GM12891 (cell line): ENCODE data around the gene CIITA.

Source experiments
- DNase-seq: peaks from one replicate; pipeline ENCODE4 v3.0.0; 2011; ENCODE audit warnings: low spot score; ENCODE audit not compliant: insufficient read length
- FAIRE-seq: peaks from 2 replicates; lab custom pipeline; 2011; peaks lifted over from hg19 to GRCh38; lab: Jason Lieb, UNC
- PAX5 ChIP-seq: IDR thresholded peaks from 2 replicates; pipeline ENCODE4 v1.6.1; 2011; ENCODE audit warnings: low read length, moderate library complexity, mild to moderate bottlenecking; ENCODE audit not compliant: insufficient read depth, severe bottlenecking
- POLR2A ChIP-seq: IDR thresholded peaks from 2 replicates; pipeline ENCODE4 v1.6.1; 2011; ENCODE audit warnings: low read depth, low read length, control low read depth
- POLR2AphosphoS5 ChIP-seq: IDR thresholded peaks from 2 replicates; pipeline ENCODE4 v1.6.1; 2011; ENCODE audit warnings: low read depth, low read length, control low read depth
- POU2F2 ChIP-seq: IDR thresholded peaks from 2 replicates; pipeline ENCODE4 v1.6.1; 2011; ENCODE audit warnings: low read depth, mild to moderate bottlenecking, control low read depth, low read length, moderate library complexity
- SPI1 ChIP-seq: IDR thresholded peaks from 2 replicates; pipeline ENCODE4 v1.6.1; 2011; ENCODE audit warnings: low read depth, low read length, control low read depth
- TAF1 ChIP-seq: IDR thresholded peaks from 2 replicates; pipeline ENCODE4 v1.6.1; 2011; ENCODE audit warnings: low read depth, low read length, control low read depth

The CIITA gene

DNA sequence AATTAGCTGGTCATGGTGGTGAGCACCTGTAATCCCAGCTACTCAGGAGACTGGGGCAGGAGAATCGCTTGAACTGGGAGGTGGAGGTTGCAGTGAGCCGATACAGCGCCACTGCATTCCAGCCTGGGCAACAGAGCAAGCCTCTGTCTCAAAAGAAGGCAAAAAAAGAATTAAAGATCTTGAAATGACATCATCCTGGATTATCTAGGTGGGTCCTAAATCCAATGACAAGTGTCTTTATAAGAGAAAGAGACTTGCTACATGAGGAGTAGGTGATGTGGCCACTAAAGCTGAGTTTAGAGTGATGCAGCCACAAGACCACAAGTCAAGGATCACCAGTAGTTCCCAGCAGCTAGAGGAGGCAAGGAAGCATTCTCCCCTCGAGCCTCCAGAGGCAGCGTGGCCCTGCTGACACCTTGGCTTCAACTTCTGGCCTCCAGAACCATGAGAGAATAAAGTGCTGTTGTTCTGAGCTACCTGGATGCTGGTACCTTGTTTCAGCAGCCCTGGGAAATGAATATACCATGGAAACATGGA, 15.8 kb downstream of the CIITA start:
- TF ChIP-seq SPI1, result no peak
- TF ChIP-seq PAX5, result no peak
- TF ChIP-seq POLR2AphosphoS5, result no peak
- TF ChIP-seq POU2F2, result no peak
- TF ChIP-seq TAF1, result no peak
- no peak for TF ChIP-seq POLR2A
- DNase-seq (no peak), FAIRE-seq (peak; percentile 23)

GRCh38 chr16:10895053-10895946, 18.3 kb downstream of the CIITA start:
- FAIRE-seq (peak; percentile 33), DNase-seq (no peak)
- TF ChIP-seq POU2F2 (no peak), PAX5 (no peak), TAF1 (no peak), SPI1 (no peak), POLR2A (no peak), POLR2AphosphoS5 (no peak)

DNA sequence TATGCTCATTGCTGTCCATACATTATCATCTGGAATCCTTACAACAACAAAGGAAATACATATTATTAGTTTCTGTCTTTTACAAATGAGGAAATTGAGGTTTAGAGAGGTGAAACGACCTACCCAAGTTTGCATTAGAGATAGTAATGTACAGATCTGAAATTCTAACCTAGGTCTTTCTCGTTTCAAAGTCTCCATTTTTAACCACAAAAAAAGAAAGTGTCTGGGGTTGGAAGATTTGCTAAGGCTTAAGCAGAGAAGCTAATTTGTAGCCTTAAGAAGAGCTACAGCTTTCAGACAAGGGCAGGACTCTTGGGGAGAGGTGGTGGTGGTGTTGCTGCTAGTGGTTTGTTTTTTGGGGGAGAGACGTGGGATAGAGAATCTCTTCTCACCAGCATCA, 19.2 kb downstream of the CIITA start:
- DNase-seq (no peak), FAIRE-seq (no peak)
- TF ChIP-seq POLR2AphosphoS5 (no peak), POU2F2 (no peak), PAX5 (no peak), TAF1 (no peak), POLR2A (no peak), SPI1 (no peak)

- no peak for DNase-seq
- no peak for TF ChIP-seq POLR2AphosphoS5
- peak; percentile 75 for TF ChIP-seq SPI1
- peak; percentile 56 for FAIRE-seq
Observed at GRCh38 chr16:10896723-10897122, 19.7 kb downstream of the CIITA start.

DNA sequence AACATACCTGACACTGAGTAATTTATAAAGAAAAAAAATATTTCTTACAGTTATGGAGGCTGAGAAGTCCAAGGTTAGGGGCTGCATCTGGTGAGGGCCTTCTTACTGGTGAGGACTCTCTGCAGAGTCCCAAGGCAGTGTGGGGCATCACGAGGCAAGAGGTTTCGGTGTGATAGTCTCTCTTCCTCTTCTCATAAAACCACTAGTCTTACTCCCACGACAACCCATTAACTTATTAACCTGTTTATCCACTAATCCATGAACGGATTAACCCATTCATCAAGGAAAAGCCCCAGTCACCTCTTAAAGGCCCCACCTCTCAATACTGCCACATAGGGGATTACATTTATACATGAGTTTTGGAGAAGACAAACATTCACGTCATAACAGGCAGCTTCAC, 20.1 kb downstream of the CIITA start:
- FAIRE-seq (peak; percentile 75), DNase-seq (no peak)
- TF ChIP-seq POLR2A (no peak), SPI1 (peak; percentile 89)

DNA sequence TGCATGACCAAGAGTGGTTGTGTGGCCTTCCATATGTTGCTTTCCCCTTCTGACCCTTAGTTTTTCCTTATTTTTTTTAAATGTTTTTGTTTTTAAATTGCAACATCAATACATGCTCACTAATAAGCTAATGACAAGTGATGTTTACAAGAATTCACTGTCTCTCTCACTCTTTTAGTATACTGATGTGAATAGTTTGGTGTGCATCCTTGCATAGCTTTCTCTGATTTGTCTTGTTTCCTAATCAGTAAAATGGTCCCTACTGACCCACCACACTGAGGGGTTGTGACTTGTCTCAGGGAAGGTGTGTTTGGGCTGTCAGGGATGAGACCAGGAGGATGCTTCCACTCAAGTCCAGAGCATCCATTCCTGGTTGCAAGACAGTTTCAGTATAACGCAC, 26.0 kb downstream of the CIITA start:
- no peak for DNase-seq
- TF ChIP-seq POLR2AphosphoS5 (no peak), TAF1 (no peak), POLR2A (no peak), PAX5 (no peak), POU2F2 (no peak), SPI1 (no peak)

GRCh38 chr16:10906482-10906881, 29.5 kb downstream of the CIITA start:
- DNase-seq (no peak), FAIRE-seq (no peak)
- TF ChIP-seq SPI1 (no peak), POLR2A (no peak), TAF1 (no peak), POLR2AphosphoS5 (no peak), POU2F2 (no peak), PAX5 (no peak)

More for the DNA sequence above, 26.0 kb downstream of the CIITA start:
- FAIRE-seq, result no peak

- FAIRE-seq (no peak), DNase-seq (no peak)
- TF ChIP-seq PAX5 (no peak), SPI1 (no peak), POLR2AphosphoS5 (no peak), TAF1 (no peak), POLR2A (no peak), POU2F2 (no peak)
Observed at GRCh38 chr16:10906914-10907756, 30.1 kb downstream of the CIITA start.

- no peak for FAIRE-seq
- TF ChIP-seq TAF1 (no peak), PAX5 (no peak), POLR2AphosphoS5 (no peak), POLR2A (no peak)
- no peak for DNase-seq
Observed at GRCh38 chr16:10907757-10908045, 30.7 kb downstream of the CIITA start.

DNA sequence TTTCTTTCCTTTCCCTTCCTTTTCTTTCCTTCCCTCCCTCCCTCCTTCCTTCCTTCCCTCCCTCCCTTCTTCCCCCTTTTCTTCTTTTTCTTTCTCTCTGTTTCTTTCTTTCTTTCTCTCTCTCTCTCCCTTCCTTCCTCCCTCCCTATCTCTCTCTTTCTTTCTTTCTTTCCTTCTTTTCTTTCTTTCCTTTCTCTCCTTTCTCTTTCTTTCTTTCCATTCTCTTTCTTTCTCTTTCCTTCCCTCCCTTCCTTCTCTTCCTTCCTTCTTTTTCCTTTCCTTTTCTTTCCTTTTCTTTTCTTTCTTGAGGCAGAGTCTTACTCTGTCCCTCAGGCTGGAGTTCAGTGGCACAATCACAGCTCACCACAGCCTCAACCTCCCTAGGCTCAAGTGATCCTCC, 34.3 kb downstream of the CIITA start:
- DNase-seq (no peak), FAIRE-seq (no peak)
- TF ChIP-seq POLR2A (no peak), TAF1 (no peak), POU2F2 (no peak), POLR2AphosphoS5 (no peak), PAX5 (no peak), SPI1 (no peak)
